NB4 (cell line): ENCODE measurements around the gene TRIM71.

Experiments
- DNase-seq: peaks from one replicate; pipeline ENCODE4 v3.0.0; 2010; ENCODE audit warnings: low read depth
- H3K4me3 ChIP-seq: one replicate; pipeline ENCODE4 v1.5.1; 2011; ENCODE audit warnings: mild to moderate bottlenecking, low read depth, low read length, moderate library complexity
- MYC ChIP-seq: IDR thresholded peaks from 2 replicates; pipeline ENCODE4 v1.6.1; 2011; ENCODE audit warnings: low read depth, low read length
- POLR2A ChIP-seq: IDR thresholded peaks from 2 replicates; pipeline ENCODE4 v1.6.1; 2011; ENCODE audit warnings: mild to moderate bottlenecking; ENCODE audit not compliant: insufficient read length; ENCODE audit errors: extremely low read depth
- TF ChIP-seq, protein P1 (sequence below): IDR thresholded peaks from one replicate; pipeline ENCODE4 v1.5.1; 2012; ENCODE audit warnings: low read depth, low read length
- TF ChIP-seq, protein P2 (sequence below): IDR thresholded peaks from 2 replicates; pipeline ENCODE4 v1.6.1; 2011; ENCODE audit warnings: low read depth, low read length

The TRIM71 gene

DNA sequence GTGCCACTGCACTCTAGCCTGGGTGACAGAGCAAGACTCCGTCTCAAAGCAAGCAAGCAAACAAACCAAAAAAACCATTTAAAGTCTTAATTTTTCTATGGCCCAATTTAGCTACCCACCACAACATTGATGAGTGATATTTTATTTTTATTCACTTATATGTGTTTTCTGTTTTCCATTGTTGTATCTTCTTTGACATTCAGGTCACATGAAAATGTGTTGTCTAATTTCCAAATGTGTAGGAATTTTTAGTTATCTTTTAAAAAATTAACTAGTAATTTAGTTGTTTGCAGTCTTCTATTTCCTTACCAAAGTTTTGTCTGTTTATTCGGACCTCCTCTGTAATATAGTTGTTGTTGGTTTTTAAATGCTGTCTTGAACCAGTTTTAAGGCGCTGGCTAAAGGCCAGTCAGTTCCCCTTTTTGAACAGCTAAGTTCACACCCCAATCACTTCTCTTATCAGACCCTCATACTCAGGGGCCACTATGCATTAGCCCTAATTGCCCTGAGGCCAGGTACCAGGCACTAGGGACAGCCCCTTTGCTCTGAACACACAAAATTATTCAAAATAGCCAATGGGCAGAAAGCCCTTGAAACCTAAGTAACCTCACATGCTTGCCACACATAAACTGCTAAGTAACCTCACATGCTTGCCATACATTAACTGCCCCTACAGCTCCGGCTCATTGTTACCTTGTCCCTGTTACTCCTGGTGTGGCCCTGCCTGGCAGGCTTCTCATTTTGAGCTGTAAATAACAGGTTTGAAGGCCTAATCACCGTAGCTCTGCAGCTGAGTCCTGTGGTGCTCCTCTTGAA lies 129.4 kb downstream of the TRIM71 start:
- TF ChIP-seq POLR2A (no peak), MYC (no peak)
- TF ChIP-seq, protein P1, sequence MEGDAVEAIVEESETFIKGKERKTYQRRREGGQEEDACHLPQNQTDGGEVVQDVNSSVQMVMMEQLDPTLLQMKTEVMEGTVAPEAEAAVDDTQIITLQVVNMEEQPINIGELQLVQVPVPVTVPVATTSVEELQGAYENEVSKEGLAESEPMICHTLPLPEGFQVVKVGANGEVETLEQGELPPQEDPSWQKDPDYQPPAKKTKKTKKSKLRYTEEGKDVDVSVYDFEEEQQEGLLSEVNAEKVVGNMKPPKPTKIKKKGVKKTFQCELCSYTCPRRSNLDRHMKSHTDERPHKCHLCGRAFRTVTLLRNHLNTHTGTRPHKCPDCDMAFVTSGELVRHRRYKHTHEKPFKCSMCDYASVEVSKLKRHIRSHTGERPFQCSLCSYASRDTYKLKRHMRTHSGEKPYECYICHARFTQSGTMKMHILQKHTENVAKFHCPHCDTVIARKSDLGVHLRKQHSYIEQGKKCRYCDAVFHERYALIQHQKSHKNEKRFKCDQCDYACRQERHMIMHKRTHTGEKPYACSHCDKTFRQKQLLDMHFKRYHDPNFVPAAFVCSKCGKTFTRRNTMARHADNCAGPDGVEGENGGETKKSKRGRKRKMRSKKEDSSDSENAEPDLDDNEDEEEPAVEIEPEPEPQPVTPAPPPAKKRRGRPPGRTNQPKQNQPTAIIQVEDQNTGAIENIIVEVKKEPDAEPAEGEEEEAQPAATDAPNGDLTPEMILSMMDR = no peak
- TF ChIP-seq, protein P2, sequence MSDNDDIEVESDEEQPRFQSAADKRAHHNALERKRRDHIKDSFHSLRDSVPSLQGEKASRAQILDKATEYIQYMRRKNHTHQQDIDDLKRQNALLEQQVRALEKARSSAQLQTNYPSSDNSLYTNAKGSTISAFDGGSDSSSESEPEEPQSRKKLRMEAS = no peak
- DNase-seq = no peak
- no peak overlapping the region for H3K4me3 ChIP-seq
